ENCODE results near the gene RPS6KL1.

RPS6KL1 gene

GRCh38 chr14:74956027-74956279, 32.9 kb upstream of the RPS6KL1 start:
- H3K9me3 Mint-ChIP-seq = no peaks in the 10 kb centered on the region
- H3K27me3 Mint-ChIP-seq = peaks cover 34% of the 10 kb centered on the region
- intact Hi-C loops (cut with micrococcal nuclease) = no loop called here
- no peak overlapping the region for H3K27ac Mint-ChIP-seq
- H3K4me3 Mint-ChIP-seq = no peak overlapping the region
- no peaks in the 10 kb centered on the region for H3K36me3 Mint-ChIP-seq (ENCODE audit: low read depth)
- peaks cover 18% of the 10 kb centered on the region for H3K4me1 Mint-ChIP-seq (ENCODE audit: low read depth)

GRCh38 chr14:74955229-74956026, 32.4 kb upstream of the RPS6KL1 start, which contains the start of gene PGF:
Gene PGF, minus strand, starts transcription at chr14:74955597. Its CDS starts 355 bp downstream, at chr14:74955242.
- H3K36me3 Mint-ChIP-seq (ENCODE audit: low read depth) = no peaks in the 10 kb centered on the region
- H3K4me1 Mint-ChIP-seq (ENCODE audit: low read depth) = peaks cover 14% of the 10 kb centered on the region
- no peak within 1 kb of the TSS for H3K27ac Mint-ChIP-seq
- peak within 1 kb of the TSS; percentile 62 for H3K4me3 Mint-ChIP-seq
- intact Hi-C loops (cut with micrococcal nuclease) = no loop called here
- no peaks in the 10 kb centered on the region for H3K9me3 Mint-ChIP-seq
- H3K27me3 Mint-ChIP-seq = peaks cover 34% of the 10 kb centered on the region

- Mint-ChIP-seq H3K36me3 (ENCODE audit: low read depth) (no peaks in the 10 kb centered on the region), H3K27ac (no peak overlapping the region), H3K27me3 (peaks cover 37% of the 10 kb centered on the region), H3K9me3 (no peaks in the 10 kb centered on the region), H3K4me3 (peak overlapping the region; percentile 62), H3K4me1 (ENCODE audit: low read depth) (peaks cover 8% of the 10 kb centered on the region)
- intact Hi-C loops (cut with micrococcal nuclease) = no loop called here
Measured at GRCh38 chr14:74954947-74955228, 31.8 kb upstream of the RPS6KL1 start.

- peaks cover 3% of the 10 kb centered on the region for H3K4me1 Mint-ChIP-seq (ENCODE audit: low read depth)
- intact Hi-C loops (cut with micrococcal nuclease) = no loop called here
Measured at GRCh38 chr14:74954232-74954946, 31.3 kb upstream of the RPS6KL1 start.

GRCh38 chr14:74953686-74954085, 30.6 kb upstream of the RPS6KL1 start:
- Mint-ChIP-seq H3K4me1 (ENCODE audit: low read depth) (no peaks in the 10 kb centered on the region), H3K36me3 (ENCODE audit: low read depth) (no peaks in the 10 kb centered on the region), H3K27me3 (peaks cover 39% of the 10 kb centered on the region), H3K4me3 (no peak overlapping the region), H3K9me3 (no peaks in the 10 kb centered on the region), H3K27ac (no peak overlapping the region)
- intact Hi-C loops (cut with micrococcal nuclease) = no loop called here

More at GRCh38 chr14:74954232-74954946, 31.3 kb upstream of the RPS6KL1 start:
- H3K27ac Mint-ChIP-seq = no peak overlapping the region
- H3K36me3 Mint-ChIP-seq (ENCODE audit: low read depth) = no peaks in the 10 kb centered on the region
- peaks cover 39% of the 10 kb centered on the region for H3K27me3 Mint-ChIP-seq
- H3K9me3 Mint-ChIP-seq = no peaks in the 10 kb centered on the region
- no peak overlapping the region for H3K4me3 Mint-ChIP-seq

GRCh38 chr14:74952697-74953484, 29.8 kb upstream of the RPS6KL1 start:
- no peak overlapping the region for H3K4me3 Mint-ChIP-seq
- no peaks in the 10 kb centered on the region for H3K9me3 Mint-ChIP-seq
- H3K27ac Mint-ChIP-seq = no peak overlapping the region
- H3K27me3 Mint-ChIP-seq = peaks cover 39% of the 10 kb centered on the region
- no peaks in the 10 kb centered on the region for H3K36me3 Mint-ChIP-seq (ENCODE audit: low read depth)
- intact Hi-C loops (cut with micrococcal nuclease) = no loop called here
- H3K4me1 Mint-ChIP-seq (ENCODE audit: low read depth) = no peaks in the 10 kb centered on the region

GRCh38 chr14:74952180-74952665, 29.2 kb upstream of the RPS6KL1 start:
- Mint-ChIP-seq H3K4me3 (no peak overlapping the region), H3K27me3 (peaks cover 35% of the 10 kb centered on the region), H3K4me1 (ENCODE audit: low read depth) (no peaks in the 10 kb centered on the region), H3K27ac (no peak overlapping the region), H3K9me3 (no peaks in the 10 kb centered on the region), H3K36me3 (ENCODE audit: low read depth) (no peaks in the 10 kb centered on the region)
- intact Hi-C loops (cut with micrococcal nuclease) = no loop called here

- H3K27me3 Mint-ChIP-seq = peaks cover 31% of the 10 kb centered on the region
Measured at GRCh38 chr14:74951443-74952179, 28.6 kb upstream of the RPS6KL1 start.

GRCh38 chr14:74950795-74951442, 27.9 kb upstream of the RPS6KL1 start:
- H3K27me3 Mint-ChIP-seq = peaks cover 26% of the 10 kb centered on the region
- no peak overlapping the region for H3K27ac Mint-ChIP-seq
- H3K4me1 Mint-ChIP-seq (ENCODE audit: low read depth) = peaks cover 10% of the 10 kb centered on the region
- intact Hi-C loops (cut with micrococcal nuclease) = no loop called here
- no peak overlapping the region for H3K4me3 Mint-ChIP-seq
- no peaks in the 10 kb centered on the region for H3K9me3 Mint-ChIP-seq
- no peaks in the 10 kb centered on the region for H3K36me3 Mint-ChIP-seq (ENCODE audit: low read depth)

More at GRCh38 chr14:74951443-74952179, 28.6 kb upstream of the RPS6KL1 start:
- H3K27ac Mint-ChIP-seq = no peak overlapping the region
- no peaks in the 10 kb centered on the region for H3K36me3 Mint-ChIP-seq (ENCODE audit: low read depth)
- no peak overlapping the region for H3K4me3 Mint-ChIP-seq
- H3K4me1 Mint-ChIP-seq (ENCODE audit: low read depth) = peaks cover 3% of the 10 kb centered on the region
- H3K9me3 Mint-ChIP-seq = no peaks in the 10 kb centered on the region
- intact Hi-C loops (cut with micrococcal nuclease) = no loop called here

GRCh38 chr14:74949859-74950573, 27.0 kb upstream of the RPS6KL1 start:
- H3K4me3 Mint-ChIP-seq = no peak overlapping the region
- H3K27me3 Mint-ChIP-seq = peaks cover 22% of the 10 kb centered on the region
- H3K36me3 Mint-ChIP-seq (ENCODE audit: low read depth) = no peaks in the 10 kb centered on the region
- H3K4me1 Mint-ChIP-seq (ENCODE audit: low read depth) = peaks cover 10% of the 10 kb centered on the region
- intact Hi-C loops (cut with micrococcal nuclease) = no loop called here
- H3K27ac Mint-ChIP-seq = no peak overlapping the region
- H3K9me3 Mint-ChIP-seq = no peaks in the 10 kb centered on the region

GRCh38 chr14:74949191-74949601, 26.1 kb upstream of the RPS6KL1 start:
- Mint-ChIP-seq H3K27me3 (peaks cover 14% of the 10 kb centered on the region), H3K9me3 (no peaks in the 10 kb centered on the region), H3K4me1 (ENCODE audit: low read depth) (peaks cover 10% of the 10 kb centered on the region), H3K4me3 (no peak overlapping the region), H3K27ac (no peak overlapping the region), H3K36me3 (ENCODE audit: low read depth) (no peaks in the 10 kb centered on the region)
- intact Hi-C loops (cut with micrococcal nuclease) = no loop called here

GRCh38 chr14:74948228-74949175, 25.4 kb upstream of the RPS6KL1 start:
- Mint-ChIP-seq H3K27me3 (peaks cover 9% of the 10 kb centered on the region), H3K9me3 (no peaks in the 10 kb centered on the region), H3K36me3 (ENCODE audit: low read depth) (no peaks in the 10 kb centered on the region), H3K27ac (no peak overlapping the region), H3K4me1 (ENCODE audit: low read depth) (peaks cover 10% of the 10 kb centered on the region), H3K4me3 (no peak overlapping the region)
- intact Hi-C loops (cut with micrococcal nuclease) = no loop called here
